Calu3 (cell line): ENCODE measurements around the gene PDIA5. TPM values are rescaled to one million over a fixed set of nuclear protein-coding genes. Genes with fewer than 3 reads are reported as not detected.
"Not testable (repeated sequence)": the region's sequence is repeated elsewhere in the genome, so short reads cannot be mapped to it uniquely, and the experiment has no call there.

Experiments
- BruUV-seq: library from RNA; stranded (reverse); fragments of 400-500 nt; replicated peaks from 2 replicates; lab custom pipeline; 2021; lab: Mats Ljungman, UMichigan
- CTCF ChIA-PET: fragments of 300-600 bp; sonication (Branson Sonifier 250); formaldehyde crosslinking; loops from one replicate; lab custom pipeline; 2022; ENCODE audit warnings: antibody characterized with exemption; lab: Charles Lee
- DNase-seq: peaks from one replicate; pipeline ENCODE4 v3.0.0; 2022
- H3K27ac Mint-ChIP-seq: one replicate; pipeline ENCODE4 v1.8.0; 2022; ENCODE audit warnings: mixed read lengths; ENCODE audit not compliant: unreplicated experiment
- H3K27me3 Mint-ChIP-seq: one replicate; pipeline ENCODE4 v1.8.0; 2022; ENCODE audit warnings: mixed read lengths; ENCODE audit not compliant: unreplicated experiment
- H3K36me3 Mint-ChIP-seq: one replicate; pipeline ENCODE4 v1.8.0; 2022; ENCODE audit warnings: mild to moderate bottlenecking, moderate library complexity, mixed read lengths; ENCODE audit not compliant: insufficient read depth, unreplicated experiment
- H3K4me1 Mint-ChIP-seq: one replicate; pipeline ENCODE4 v1.8.0; 2022; ENCODE audit warnings: mild to moderate bottlenecking, low read depth, mixed read lengths; ENCODE audit not compliant: unreplicated experiment
- H3K4me3 Mint-ChIP-seq: one replicate; pipeline ENCODE4 v1.8.0; 2022; ENCODE audit warnings: mild to moderate bottlenecking, low read depth, moderate library complexity, mixed read lengths; ENCODE audit not compliant: unreplicated experiment
- H3K9me3 Mint-ChIP-seq: one replicate; pipeline ENCODE4 v1.8.0; 2022; ENCODE audit warnings: low read depth, mixed read lengths; ENCODE audit not compliant: unreplicated experiment
- intact Hi-C: fragments of 100-400 bp; cut with micrococcal nuclease; formaldehyde crosslinking; loops from one replicate; pipeline ENCODE4 v1.10.0; 2022; ENCODE audit not compliant: unreplicated experiment
- total RNA-seq: library from RNA; stranded (reverse); gene quantifications from 2 replicates; pipeline ENCODE4 v1.2.3, GENCODE V29; 2022
- TF ChIP-seq, protein P1 (sequence below): fragments of 200-600 bp; IDR thresholded peaks from one replicate; pipeline ENCODE4 v1.8.0; 2022; ENCODE audit warnings: antibody characterized with exemption; ENCODE audit not compliant: unreplicated experiment

PDIA5 gene
- total RNA-seq, 1 experiment from 2014 or later = 31.6 TPM

DNA sequence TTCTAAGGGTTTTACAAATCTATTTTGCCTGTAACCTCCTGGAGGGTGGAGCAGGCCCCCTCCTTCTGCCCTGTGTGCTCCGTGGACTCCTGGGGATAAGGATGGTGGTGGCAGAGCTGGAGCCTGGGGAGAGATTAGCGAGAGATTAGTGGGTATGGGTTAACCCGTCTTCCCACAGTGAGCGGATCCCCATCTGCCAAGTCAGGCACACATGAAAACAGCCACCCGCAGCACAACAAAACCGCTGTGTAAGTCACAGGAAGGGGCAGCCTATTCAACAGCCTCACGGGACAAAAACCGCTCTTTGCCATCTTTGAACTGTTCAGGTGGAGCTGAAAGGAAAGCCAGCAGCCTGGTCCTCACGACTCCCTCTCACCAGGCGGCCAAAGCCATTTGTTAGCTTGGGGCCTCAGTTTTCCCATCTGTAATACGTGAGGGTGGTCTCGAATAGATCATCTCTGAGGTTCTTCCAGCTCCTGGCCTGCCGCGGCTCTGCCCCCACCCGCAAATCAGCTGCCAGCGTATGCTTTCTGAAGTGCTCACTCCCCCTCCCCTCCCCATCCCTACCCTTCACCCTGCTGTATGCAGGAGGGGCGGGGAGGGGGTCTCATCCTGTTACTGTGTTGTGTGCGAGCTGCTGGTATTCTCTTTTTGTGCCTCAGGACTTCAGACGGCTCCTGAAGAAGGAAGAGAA lies 43.6 kb downstream of the PDIA5 start:
- no peak overlapping the region for H3K27ac Mint-ChIP-seq
- no peaks in the 10 kb centered on the region for H3K4me1 Mint-ChIP-seq
- no peaks in the 10 kb centered on the region for H3K9me3 Mint-ChIP-seq
- no peak overlapping the region for H3K4me3 Mint-ChIP-seq
- no peaks in the 10 kb centered on the region for H3K27me3 Mint-ChIP-seq
- CTCF ChIA-PET = interaction anchor here (0.6 kb wide), 1 partner anchor 85 kb away, joined by 3 read pairs; no protein-coding TSS in a partner anchor
- DNase-seq = no peak
- BruUV-seq = no TSS peak
- H3K36me3 Mint-ChIP-seq = peaks cover 13% of the 10 kb centered on the region
- TF ChIP-seq, protein P1, sequence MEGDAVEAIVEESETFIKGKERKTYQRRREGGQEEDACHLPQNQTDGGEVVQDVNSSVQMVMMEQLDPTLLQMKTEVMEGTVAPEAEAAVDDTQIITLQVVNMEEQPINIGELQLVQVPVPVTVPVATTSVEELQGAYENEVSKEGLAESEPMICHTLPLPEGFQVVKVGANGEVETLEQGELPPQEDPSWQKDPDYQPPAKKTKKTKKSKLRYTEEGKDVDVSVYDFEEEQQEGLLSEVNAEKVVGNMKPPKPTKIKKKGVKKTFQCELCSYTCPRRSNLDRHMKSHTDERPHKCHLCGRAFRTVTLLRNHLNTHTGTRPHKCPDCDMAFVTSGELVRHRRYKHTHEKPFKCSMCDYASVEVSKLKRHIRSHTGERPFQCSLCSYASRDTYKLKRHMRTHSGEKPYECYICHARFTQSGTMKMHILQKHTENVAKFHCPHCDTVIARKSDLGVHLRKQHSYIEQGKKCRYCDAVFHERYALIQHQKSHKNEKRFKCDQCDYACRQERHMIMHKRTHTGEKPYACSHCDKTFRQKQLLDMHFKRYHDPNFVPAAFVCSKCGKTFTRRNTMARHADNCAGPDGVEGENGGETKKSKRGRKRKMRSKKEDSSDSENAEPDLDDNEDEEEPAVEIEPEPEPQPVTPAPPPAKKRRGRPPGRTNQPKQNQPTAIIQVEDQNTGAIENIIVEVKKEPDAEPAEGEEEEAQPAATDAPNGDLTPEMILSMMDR = no peak
- intact Hi-C loops = no loop called here

- peaks cover 13% of the 10 kb centered on the region for H3K36me3 Mint-ChIP-seq
- no peak overlapping the region for H3K27ac Mint-ChIP-seq
- H3K27me3 Mint-ChIP-seq = no peaks in the 10 kb centered on the region
- H3K9me3 Mint-ChIP-seq = no peaks in the 10 kb centered on the region
- BruUV-seq = no TSS peak
- no peak overlapping the region for H3K4me3 Mint-ChIP-seq
- TF ChIP-seq, protein P1 = no peak
- no peak for DNase-seq
- CTCF ChIA-PET = interaction anchor here (0.6 kb wide), 1 partner anchor 84 kb away, joined by 3 read pairs; no protein-coding TSS in a partner anchor
- intact Hi-C loops = no loop called here
- H3K4me1 Mint-ChIP-seq = no peaks in the 10 kb centered on the region
Measured at GRCh38 chr3:123110976-123111615, 44.3 kb downstream of the PDIA5 start.

DNA sequence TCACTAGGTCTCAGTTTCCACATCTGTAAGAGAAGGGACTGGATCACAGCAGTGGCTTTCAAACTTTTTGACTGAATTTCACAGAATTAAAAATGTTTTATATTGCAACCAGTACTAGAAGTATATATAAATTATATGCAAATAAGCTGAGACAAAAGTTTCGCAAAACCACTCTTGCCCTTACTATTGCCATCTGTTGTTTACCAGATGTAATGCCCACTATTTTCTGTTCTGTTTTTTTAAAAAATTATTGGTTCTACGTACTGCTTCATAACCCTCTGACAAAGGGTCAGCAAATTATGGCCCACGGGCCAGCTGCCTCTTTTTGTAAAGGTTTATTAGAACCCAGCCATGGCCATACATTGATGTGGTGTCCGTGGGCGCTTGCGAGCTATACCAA lies 44.8 kb downstream of the PDIA5 start:
- H3K27ac Mint-ChIP-seq = no peak overlapping the region
- H3K4me1 Mint-ChIP-seq = no peaks in the 10 kb centered on the region
- BruUV-seq = no TSS peak
- no peak overlapping the region for H3K4me3 Mint-ChIP-seq
- H3K36me3 Mint-ChIP-seq = peaks cover 13% of the 10 kb centered on the region
- intact Hi-C loops = no loop called here
- no peaks in the 10 kb centered on the region for H3K9me3 Mint-ChIP-seq
- TF ChIP-seq, protein P1 = no peak
- no peak for DNase-seq
- no peaks in the 10 kb centered on the region for H3K27me3 Mint-ChIP-seq
- CTCF ChIA-PET = no interaction called here

GRCh38 chr3:123112232-123112631 lies 45.4 kb downstream of the PDIA5 start:
- BruUV-seq = no TSS peak
- Mint-ChIP-seq H3K27ac (no peak overlapping the region), H3K4me1 (no peaks in the 10 kb centered on the region), H3K9me3 (no peaks in the 10 kb centered on the region), H3K4me3 (no peak overlapping the region), H3K36me3 (peaks cover 14% of the 10 kb centered on the region), H3K27me3 (no peaks in the 10 kb centered on the region)
- TF ChIP-seq, protein P1 = no peak
- CTCF ChIA-PET = no interaction called here
- intact Hi-C loops = no loop called here
- no peak for DNase-seq

GRCh38 chr3:123112656-123113055 lies 45.8 kb downstream of the PDIA5 start:
- H3K4me1 Mint-ChIP-seq, H3K9me3 Mint-ChIP-seq, BruUV-seq, CTCF ChIA-PET, DNase-seq, H3K27me3 Mint-ChIP-seq, H3K27ac Mint-ChIP-seq, intact Hi-C loops, H3K4me3 Mint-ChIP-seq: not testable (repeated sequence)
- H3K36me3 Mint-ChIP-seq = peaks cover 18% of the 10 kb centered on the region
